ENCODE data around the gene NDUFA9.

- no peak for TF ChIP-seq POLR2A (IDR thresholded peaks at IDR 0.05)
- no peak for TF ChIP-seq CTCF (IDR thresholded peaks at IDR 0.05)
Observed at GRCh38 chr12:4690760-4691159, 41.8 kb downstream of the NDUFA9 start.

Measured in prostate gland (tissue), 2 donors.